Osteoblast (primary cell): ENCODE measurements around the gene NCAN. TPM values are rescaled to one million over a fixed set of nuclear protein-coding genes. Genes with fewer than 3 reads are reported as not detected.

ENCODE experiments used
- DNase-seq: peaks from one replicate; pipeline ENCODE4 v3.0.0; 2011; ENCODE audit warnings: low spot score, mixed read lengths; ENCODE audit not compliant: insufficient read length; ENCODE audit errors: missing footprints
- H2AFZ ChIP-seq: 2 replicates; pipeline ENCODE4 v1.6.0; 2011; ENCODE audit warnings: mild to moderate bottlenecking, low read length
- H3K27ac ChIP-seq: 2 replicates; pipeline ENCODE4 v1.5.1; 2011; ENCODE audit warnings: mild to moderate bottlenecking, low read depth, low read length, moderate library complexity
- H3K27me3 ChIP-seq: 2 replicates; pipeline ENCODE4 v1.6.0; 2012; ENCODE audit warnings: mild to moderate bottlenecking, control low read depth, inconsistent platforms, low read length, moderate library complexity; ENCODE audit not compliant: insufficient read depth
- H3K36me3 ChIP-seq: 2 replicates; pipeline ENCODE4 v1.5.1; 2011; ENCODE audit warnings: mild to moderate bottlenecking, low read length, control low read depth, moderate library complexity; ENCODE audit not compliant: insufficient read depth
- H3K4me1 ChIP-seq: 2 replicates; pipeline ENCODE4 v1.5.1; 2011; ENCODE audit warnings: mild to moderate bottlenecking, low read length, control low read depth, moderate library complexity; ENCODE audit not compliant: insufficient read depth
- H3K4me2 ChIP-seq: 2 replicates; pipeline ENCODE4 v1.6.0; 2011; ENCODE audit warnings: mild to moderate bottlenecking, low read length; ENCODE audit not compliant: insufficient read depth
- H3K4me3 ChIP-seq: fragments of 200-600 bp; sonication (generic); 3 replicates; pipeline ENCODE4 v1.5.1; 2012; ENCODE audit warnings: mild to moderate bottlenecking, low read length, inconsistent platforms; ENCODE audit not compliant: insufficient read depth
- H3K79me2 ChIP-seq: 2 replicates; pipeline ENCODE4 v1.6.0; 2012; ENCODE audit warnings: mild to moderate bottlenecking, low read length, control low read depth, inconsistent platforms; ENCODE audit not compliant: insufficient read depth
- H3K9me3 ChIP-seq: 2 replicates; pipeline ENCODE4 v1.5.1; 2011; ENCODE audit warnings: low read depth, low read length, control low read depth
- H4K20me1 ChIP-seq: 2 replicates; pipeline ENCODE4 v1.6.0; 2012; ENCODE audit warnings: mild to moderate bottlenecking, low read length, control low read depth; ENCODE audit not compliant: insufficient read depth
- total RNA-seq: library from RNA; depleted of rRNA; stranded (reverse); fragments of >200 nt; gene quantifications from 2 replicates; pipeline ENCODE4 v1.2.3, GENCODE V29; 2012
- TF ChIP-seq, protein P1 (sequence below): IDR thresholded peaks from 2 replicates; pipeline ENCODE4 v1.5.1; 2011; ENCODE audit warnings: mild to moderate bottlenecking, low read depth, low read length, moderate library complexity; ENCODE audit errors: extremely low read depth

The NCAN gene
- total RNA-seq, 1 donor = not detected

DNA sequence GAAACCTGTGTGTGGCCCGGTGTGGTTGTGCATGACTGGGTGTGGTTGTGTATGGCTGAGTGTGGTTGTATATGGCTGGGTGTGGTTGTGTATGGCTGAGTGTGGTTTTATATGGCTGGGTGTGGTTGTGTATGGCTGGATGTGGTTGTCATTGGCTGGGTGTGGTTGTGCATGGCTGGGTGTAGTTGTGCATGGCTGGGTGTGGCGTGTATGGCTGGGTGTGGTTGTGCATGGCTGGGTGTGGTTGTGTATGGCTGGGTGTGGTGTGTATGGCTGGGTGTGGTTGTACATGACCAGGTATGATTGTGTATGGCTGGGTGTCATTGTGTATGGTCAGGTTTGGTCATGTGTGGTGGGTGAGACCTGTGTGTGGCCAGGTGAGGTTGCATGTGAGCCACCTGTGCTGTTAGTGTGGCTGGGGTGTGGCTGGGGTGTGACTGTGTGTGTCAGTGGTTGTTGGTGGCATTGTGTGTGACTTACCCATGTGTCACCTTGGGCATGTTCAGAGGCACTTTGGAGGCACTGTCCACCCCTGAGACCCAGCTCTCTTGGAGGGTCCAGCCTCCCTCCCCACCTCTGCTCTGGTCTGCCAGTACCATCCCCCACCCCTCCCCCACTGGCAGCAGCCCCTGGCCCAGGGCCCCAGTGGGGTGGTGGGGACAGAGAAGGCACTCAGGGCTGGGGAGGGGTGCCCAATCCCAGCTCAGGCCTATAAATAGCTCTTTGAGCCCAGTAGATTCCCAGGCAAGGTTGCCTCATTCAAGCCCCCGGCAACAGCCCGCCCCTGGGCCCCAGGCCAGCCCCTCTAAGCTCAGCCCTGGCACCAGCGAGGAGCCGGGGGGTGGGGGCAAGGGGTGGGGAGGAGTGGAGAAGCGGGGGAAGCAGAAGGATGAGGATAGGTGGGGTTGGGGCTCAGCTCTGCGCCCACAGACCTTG is 3.9 kb upstream of the NCAN start:
- TF ChIP-seq, protein P1, sequence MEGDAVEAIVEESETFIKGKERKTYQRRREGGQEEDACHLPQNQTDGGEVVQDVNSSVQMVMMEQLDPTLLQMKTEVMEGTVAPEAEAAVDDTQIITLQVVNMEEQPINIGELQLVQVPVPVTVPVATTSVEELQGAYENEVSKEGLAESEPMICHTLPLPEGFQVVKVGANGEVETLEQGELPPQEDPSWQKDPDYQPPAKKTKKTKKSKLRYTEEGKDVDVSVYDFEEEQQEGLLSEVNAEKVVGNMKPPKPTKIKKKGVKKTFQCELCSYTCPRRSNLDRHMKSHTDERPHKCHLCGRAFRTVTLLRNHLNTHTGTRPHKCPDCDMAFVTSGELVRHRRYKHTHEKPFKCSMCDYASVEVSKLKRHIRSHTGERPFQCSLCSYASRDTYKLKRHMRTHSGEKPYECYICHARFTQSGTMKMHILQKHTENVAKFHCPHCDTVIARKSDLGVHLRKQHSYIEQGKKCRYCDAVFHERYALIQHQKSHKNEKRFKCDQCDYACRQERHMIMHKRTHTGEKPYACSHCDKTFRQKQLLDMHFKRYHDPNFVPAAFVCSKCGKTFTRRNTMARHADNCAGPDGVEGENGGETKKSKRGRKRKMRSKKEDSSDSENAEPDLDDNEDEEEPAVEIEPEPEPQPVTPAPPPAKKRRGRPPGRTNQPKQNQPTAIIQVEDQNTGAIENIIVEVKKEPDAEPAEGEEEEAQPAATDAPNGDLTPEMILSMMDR = no peak
- Histone ChIP-seq H3K79me2 (peaks cover under 1% of the 10 kb centered on the region), H4K20me1 (no peaks in the 10 kb centered on the region)

DNA sequence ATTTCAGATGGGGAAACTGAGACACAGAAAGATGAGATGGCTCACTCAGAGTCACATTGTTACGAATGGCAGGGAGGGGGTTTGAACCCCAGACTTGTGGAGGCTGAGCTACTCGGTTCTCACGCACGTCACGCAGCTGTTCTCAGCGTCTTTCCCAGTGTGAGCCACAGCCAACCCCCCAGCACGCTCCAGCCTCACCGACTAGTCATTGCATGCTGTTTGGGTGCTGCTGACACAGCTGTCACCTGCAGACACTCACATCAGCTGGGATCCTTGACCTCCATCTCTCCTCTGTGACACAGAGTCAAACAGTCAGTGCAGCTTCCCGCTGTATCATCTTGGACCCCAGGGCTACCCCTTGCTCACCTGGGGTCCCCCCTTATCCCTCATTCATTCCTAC is 2.4 kb upstream of the NCAN start:
- H4K20me1 ChIP-seq = no peaks in the 10 kb centered on the region
- H3K9me3 ChIP-seq = no peaks in the 10 kb centered on the region
- no peak overlapping the region for H2AFZ ChIP-seq
- H3K27me3 ChIP-seq = peaks cover 23% of the 10 kb centered on the region
- H3K27ac ChIP-seq = no peak overlapping the region
- H3K4me2 ChIP-seq = no peak overlapping the region
- TF ChIP-seq, protein P1 = no peak
- no peaks in the 10 kb centered on the region for H3K4me1 ChIP-seq
- H3K36me3 ChIP-seq = no peaks in the 10 kb centered on the region
- DNase-seq = peak; percentile 17
- H3K4me3 ChIP-seq = no peak overlapping the region
- no peaks in the 10 kb centered on the region for H3K79me2 ChIP-seq

More for the DNA sequence above, 3.9 kb upstream of the NCAN start:
- Histone ChIP-seq H3K4me2 (no peak overlapping the region), H3K4me1 (peaks cover 3% of the 10 kb centered on the region), H3K9me3 (no peaks in the 10 kb centered on the region), H3K27me3 (peaks cover 19% of the 10 kb centered on the region), H3K36me3 (no peaks in the 10 kb centered on the region), H3K27ac (no peak overlapping the region), H3K4me3 (no peak overlapping the region), H2AFZ (no peak overlapping the region)
- DNase-seq = peak; percentile 57

DNA sequence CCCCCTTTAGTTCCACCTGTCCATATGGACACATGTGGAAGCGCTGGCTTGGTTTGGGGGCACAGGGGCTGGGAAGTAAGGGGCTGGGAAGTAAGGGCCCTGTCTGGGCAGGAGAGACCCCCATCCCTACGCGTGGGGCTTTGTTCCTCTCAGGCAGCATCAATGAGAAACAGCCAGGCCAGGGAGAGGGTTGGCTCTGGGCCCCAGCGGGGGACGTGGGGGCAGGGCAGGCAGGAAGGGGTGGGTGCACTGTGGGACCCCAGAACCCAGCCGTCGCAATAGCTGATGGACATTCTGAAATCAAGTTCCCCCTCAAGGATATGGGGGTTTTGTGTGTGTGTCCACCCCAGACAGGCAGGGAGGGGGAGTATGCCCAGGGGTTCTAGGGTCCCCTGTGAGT is 1.2 kb downstream of the NCAN start:
- H3K9me3 ChIP-seq = no peaks in the 10 kb centered on the region
- peaks cover 24% of the 10 kb centered on the region for H3K27me3 ChIP-seq
- no peak overlapping the region for H2AFZ ChIP-seq
- H3K36me3 ChIP-seq = no peaks in the 10 kb centered on the region
- no peak overlapping the region for H3K4me2 ChIP-seq
- TF ChIP-seq, protein P1 = no peak
- no peaks in the 10 kb centered on the region for H3K79me2 ChIP-seq
- peaks cover 7% of the 10 kb centered on the region for H4K20me1 ChIP-seq
- no peak overlapping the region for H3K27ac ChIP-seq
- H3K4me3 ChIP-seq = no peak overlapping the region
- no peaks in the 10 kb centered on the region for H3K4me1 ChIP-seq
- DNase-seq = peak; percentile 66

DNA sequence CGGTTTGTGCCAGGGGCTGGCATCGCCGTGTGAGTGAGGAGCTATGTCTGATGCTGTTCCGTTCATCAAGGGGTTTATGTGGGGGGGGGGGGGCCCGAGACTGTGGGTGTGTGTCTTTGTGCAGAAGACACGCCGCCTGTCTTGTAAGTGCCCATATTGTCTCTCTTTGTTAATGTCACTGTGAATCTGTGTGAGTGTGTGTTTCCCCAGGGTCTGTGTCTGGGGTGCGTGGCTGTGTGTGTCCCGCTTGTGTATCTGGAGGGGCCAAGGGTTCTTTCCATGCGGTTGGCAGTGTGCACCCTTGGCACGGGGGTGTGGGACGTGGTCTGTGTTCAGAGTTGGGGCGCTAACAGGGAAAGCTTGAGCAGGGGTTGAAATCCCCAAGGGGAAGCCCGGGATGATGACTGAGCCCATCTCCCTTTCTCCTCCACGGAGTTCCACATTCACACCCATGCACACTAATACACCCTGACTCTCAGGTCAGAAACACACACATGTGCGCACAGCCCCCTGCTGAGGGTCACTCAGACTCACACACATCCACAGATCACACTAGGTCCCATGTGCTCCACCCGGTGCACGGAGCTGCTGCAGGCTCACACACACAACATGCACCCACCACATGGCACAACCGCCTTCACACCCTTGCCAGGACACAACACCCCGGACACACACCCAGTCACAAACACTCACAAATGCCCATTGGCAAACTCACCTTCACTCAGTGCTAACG is 1.8 kb downstream of the NCAN start:
- peaks cover 24% of the 10 kb centered on the region for H3K27me3 ChIP-seq
- no peak overlapping the region for H3K4me2 ChIP-seq
- H3K4me1 ChIP-seq = no peaks in the 10 kb centered on the region
- TF ChIP-seq, protein P1 = no peak
- no peak overlapping the region for H3K27ac ChIP-seq
- H3K9me3 ChIP-seq = no peaks in the 10 kb centered on the region
- peaks cover 7% of the 10 kb centered on the region for H4K20me1 ChIP-seq
- no peak overlapping the region for H2AFZ ChIP-seq
- DNase-seq = peak; percentile 48
- no peaks in the 10 kb centered on the region for H3K36me3 ChIP-seq
- no peak overlapping the region for H3K4me3 ChIP-seq
- no peaks in the 10 kb centered on the region for H3K79me2 ChIP-seq
